C4-2B (cell line): ENCODE data around the gene LUZP1.

Experiments used
- ZFX ChIP-seq: fragments of 450-650 bp; IDR thresholded peaks from 2 replicates; pipeline ENCODE4 v1.6.1; 2017
- TF ChIP-seq, protein P1 (sequence below): fragments of 450-650 bp; conservative IDR thresholded peaks from 2 replicates; pipeline ENCODE4 v1.5.1; 2017; ENCODE audit warnings: mild to moderate bottlenecking

- TF ChIP-seq, protein P1, sequence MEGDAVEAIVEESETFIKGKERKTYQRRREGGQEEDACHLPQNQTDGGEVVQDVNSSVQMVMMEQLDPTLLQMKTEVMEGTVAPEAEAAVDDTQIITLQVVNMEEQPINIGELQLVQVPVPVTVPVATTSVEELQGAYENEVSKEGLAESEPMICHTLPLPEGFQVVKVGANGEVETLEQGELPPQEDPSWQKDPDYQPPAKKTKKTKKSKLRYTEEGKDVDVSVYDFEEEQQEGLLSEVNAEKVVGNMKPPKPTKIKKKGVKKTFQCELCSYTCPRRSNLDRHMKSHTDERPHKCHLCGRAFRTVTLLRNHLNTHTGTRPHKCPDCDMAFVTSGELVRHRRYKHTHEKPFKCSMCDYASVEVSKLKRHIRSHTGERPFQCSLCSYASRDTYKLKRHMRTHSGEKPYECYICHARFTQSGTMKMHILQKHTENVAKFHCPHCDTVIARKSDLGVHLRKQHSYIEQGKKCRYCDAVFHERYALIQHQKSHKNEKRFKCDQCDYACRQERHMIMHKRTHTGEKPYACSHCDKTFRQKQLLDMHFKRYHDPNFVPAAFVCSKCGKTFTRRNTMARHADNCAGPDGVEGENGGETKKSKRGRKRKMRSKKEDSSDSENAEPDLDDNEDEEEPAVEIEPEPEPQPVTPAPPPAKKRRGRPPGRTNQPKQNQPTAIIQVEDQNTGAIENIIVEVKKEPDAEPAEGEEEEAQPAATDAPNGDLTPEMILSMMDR: no peak
- TF ChIP-seq ZFX: no peak
Observed at GRCh38 chr1:23159963-23160877, 8.4 kb downstream of the LUZP1 start.
